Type B pancreatic cell (in vitro differentiated cells): ENCODE results near the gene GPBAR1. TPM values are rescaled to one million over a fixed set of nuclear protein-coding genes. Genes with fewer than 3 reads are reported as not detected.
A peak's percentile ranks its signal among the peaks of the same experiment; 100 is the strongest.
"Not testable (repeated sequence)": the region's sequence is repeated elsewhere in the genome, so short reads cannot be mapped to it uniquely, and the experiment has no call there.

Experiments used
- DNase-seq: peaks from one replicate; pipeline ENCODE4 v3.0.0; 2021; ENCODE audit warnings: mixed read lengths; ENCODE audit not compliant: unreplicated experiment; ENCODE audit errors: extremely low spot score
- H3K27ac Mint-ChIP-seq: 2 replicates; pipeline ENCODE4 v1.8.0; 2021; ENCODE audit warnings: mild to moderate bottlenecking, mixed read lengths
- H3K27me3 Mint-ChIP-seq: 2 replicates; pipeline ENCODE4 v1.8.0; 2021; ENCODE audit warnings: mixed read lengths
- H3K36me3 Mint-ChIP-seq: 2 replicates; pipeline ENCODE4 v1.8.0; 2021; ENCODE audit warnings: mixed read lengths
- H3K4me1 Mint-ChIP-seq: one replicate; pipeline ENCODE4 v1.8.0; 2021; ENCODE audit warnings: mixed read lengths; ENCODE audit not compliant: unreplicated experiment
- H3K4me3 Mint-ChIP-seq: 2 replicates; pipeline ENCODE4 v1.8.0; 2021; ENCODE audit warnings: mild to moderate bottlenecking, mixed read lengths
- H3K9me3 Mint-ChIP-seq: 2 replicates; pipeline ENCODE4 v1.8.0; 2021; ENCODE audit warnings: mixed read lengths
- total RNA-seq: library from RNA; stranded (reverse); gene quantifications from 2 replicates; pipeline ENCODE4 v1.2.1, GENCODE V29; 2021; ENCODE audit warnings: low replicate concordance
- TF ChIP-seq, protein P1 (sequence below): fragments of 200-600 bp; sonication (generic); conservative IDR thresholded peaks from 2 replicates; pipeline ENCODE4 v1.5.0; 2021; ENCODE audit warnings: antibody characterized with exemption, mild to moderate bottlenecking

The GPBAR1 gene
- total RNA-seq, 1 donor from 2014 or later = 2.1 TPM

DNA sequence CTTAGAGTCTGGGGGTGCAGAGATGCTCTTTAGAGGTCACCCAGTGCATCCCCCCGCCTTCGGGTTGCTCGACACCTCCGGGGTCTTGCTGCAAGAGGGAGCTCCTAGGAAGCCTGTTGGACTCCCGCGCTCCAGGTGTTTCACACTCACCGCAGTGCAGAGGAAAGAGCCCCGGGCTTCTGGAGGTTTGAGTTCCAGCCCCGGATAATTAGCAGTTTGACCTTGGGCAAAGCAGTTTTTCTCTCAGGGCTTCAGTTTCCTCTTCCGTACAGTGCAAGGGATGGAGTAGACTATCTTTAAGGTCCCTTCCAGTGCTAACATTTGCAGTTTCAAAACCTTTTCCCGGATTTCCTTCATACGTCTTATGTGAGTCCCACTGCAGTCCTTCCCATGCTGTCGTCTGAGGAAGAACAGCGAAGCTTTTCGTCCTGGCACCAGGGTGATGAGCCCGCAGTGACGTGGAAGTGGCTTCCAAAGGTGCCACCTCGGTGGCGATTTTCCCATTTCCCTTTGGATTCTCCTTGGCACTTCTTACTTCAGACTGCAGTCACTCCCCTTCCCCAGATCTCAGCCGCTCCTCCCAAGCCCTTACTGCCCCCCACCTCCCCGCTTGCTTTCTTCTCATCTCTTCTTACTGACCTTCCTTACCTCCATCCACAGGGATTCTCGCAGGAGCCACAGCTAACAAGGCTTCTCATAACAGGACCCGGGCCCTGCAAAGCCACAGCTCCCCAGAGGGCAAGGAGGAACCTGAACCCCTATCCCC, 10.1 kb downstream of the GPBAR1 start:
- H3K9me3 Mint-ChIP-seq = no peaks in the 10 kb centered on the region
- H3K36me3 Mint-ChIP-seq = peaks cover 16% of the 10 kb centered on the region
- H3K4me1 Mint-ChIP-seq = peaks cover 32% of the 10 kb centered on the region
- peak overlapping the region; percentile 93 for H3K27ac Mint-ChIP-seq
- no peaks in the 10 kb centered on the region for H3K27me3 Mint-ChIP-seq
- peak overlapping the region; percentile 93 for H3K4me3 Mint-ChIP-seq
- DNase-seq = no peak
- TF ChIP-seq, protein P1, sequence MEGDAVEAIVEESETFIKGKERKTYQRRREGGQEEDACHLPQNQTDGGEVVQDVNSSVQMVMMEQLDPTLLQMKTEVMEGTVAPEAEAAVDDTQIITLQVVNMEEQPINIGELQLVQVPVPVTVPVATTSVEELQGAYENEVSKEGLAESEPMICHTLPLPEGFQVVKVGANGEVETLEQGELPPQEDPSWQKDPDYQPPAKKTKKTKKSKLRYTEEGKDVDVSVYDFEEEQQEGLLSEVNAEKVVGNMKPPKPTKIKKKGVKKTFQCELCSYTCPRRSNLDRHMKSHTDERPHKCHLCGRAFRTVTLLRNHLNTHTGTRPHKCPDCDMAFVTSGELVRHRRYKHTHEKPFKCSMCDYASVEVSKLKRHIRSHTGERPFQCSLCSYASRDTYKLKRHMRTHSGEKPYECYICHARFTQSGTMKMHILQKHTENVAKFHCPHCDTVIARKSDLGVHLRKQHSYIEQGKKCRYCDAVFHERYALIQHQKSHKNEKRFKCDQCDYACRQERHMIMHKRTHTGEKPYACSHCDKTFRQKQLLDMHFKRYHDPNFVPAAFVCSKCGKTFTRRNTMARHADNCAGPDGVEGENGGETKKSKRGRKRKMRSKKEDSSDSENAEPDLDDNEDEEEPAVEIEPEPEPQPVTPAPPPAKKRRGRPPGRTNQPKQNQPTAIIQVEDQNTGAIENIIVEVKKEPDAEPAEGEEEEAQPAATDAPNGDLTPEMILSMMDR = no peak

DNA sequence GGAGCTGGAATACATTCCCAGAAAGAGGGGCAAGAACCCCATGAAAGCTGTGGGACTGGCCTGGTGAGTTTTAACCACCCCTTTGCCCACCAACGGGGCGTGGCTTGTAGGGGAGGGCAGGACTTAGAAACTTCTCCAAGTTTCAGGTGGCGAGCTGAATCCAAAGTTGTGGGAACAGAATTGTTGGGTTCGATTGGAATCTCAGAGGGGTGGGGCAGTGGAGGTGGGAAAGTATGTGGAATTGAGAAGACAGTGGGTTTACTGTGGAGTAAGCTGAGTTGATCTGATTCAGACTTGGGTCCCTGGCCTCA, 10.6 kb downstream of the GPBAR1 start:
- Mint-ChIP-seq H3K27ac (peak overlapping the region; percentile 93), H3K27me3 (no peaks in the 10 kb centered on the region), H3K9me3 (no peaks in the 10 kb centered on the region), H3K36me3 (peaks cover 14% of the 10 kb centered on the region), H3K4me1 (peaks cover 32% of the 10 kb centered on the region), H3K4me3 (peak overlapping the region; percentile 93)
- TF ChIP-seq, protein P1 = no peak
- DNase-seq = no peak

DNA sequence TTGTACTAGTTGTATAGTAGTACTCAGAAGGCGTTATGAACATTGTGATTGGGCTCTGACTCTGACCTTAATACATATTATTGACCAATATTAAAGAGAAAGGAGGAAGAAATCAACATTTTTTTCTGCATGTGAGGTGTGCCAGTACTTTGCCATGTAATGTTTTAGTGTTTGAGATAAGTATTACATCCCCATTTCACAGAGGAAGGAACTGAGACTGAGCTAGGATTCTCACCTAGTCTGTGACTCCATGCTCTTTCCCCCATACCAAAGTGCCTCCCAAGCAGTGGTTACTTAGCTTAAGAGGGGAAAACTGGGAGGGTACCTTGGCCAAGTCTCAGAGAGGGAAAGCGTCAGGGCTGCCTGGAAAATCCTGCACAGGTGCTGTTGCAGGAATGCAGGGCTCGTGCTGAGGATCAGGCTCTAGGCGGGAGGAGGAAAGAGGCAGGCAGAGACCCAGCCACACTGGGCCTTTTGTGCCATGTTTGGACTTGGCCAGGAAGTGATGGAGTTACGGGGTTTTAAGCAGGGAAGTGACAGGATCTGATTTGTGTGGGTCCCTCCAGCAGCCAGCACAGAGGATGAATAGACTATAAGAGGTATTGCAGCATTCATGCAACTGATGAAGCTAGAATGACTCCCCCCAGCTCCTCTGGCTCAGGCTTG, 11.2 kb downstream of the GPBAR1 start:
- H3K4me1 Mint-ChIP-seq = peaks cover 34% of the 10 kb centered on the region
- H3K4me3 Mint-ChIP-seq = peak overlapping the region; percentile 93
- no peak for DNase-seq
- no peaks in the 10 kb centered on the region for H3K27me3 Mint-ChIP-seq
- peaks cover 16% of the 10 kb centered on the region for H3K36me3 Mint-ChIP-seq
- peak overlapping the region; percentile 93 for H3K27ac Mint-ChIP-seq
- no peaks in the 10 kb centered on the region for H3K9me3 Mint-ChIP-seq
- TF ChIP-seq, protein P1 = no peak

DNA sequence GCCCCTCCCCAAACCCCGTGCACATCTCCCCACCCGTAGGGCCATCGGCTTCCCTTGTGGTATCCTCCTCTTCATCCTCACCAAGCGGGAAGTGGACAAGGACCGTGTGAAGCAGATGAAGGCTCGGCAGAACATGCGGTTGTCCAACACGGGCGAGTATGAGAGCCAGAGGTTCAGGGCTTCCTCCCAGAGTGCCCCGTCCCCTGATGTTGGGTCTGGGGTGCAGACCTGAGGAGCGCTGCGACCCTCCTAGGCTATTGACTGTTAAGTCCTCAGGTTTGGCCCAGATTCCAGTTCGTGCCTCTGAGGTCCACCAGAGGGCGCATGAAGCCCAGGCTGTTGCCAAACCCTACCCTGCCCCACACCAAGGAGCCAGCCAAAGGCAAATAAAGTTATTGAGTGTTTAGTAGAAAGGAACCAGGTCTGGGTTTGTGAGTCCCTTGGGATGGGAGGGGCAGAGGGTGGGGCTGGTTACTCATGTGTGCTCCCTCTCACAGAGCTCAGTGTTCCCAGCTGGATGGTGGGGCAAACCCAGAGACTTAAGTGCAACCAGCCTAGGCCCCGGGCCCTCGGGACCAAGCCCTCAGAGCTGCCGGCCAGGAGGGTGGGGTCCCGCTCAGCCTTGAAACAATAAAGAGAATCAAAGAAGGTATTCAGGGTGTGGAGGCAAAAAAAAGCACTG, 11.9 kb downstream of the GPBAR1 start:
- Mint-ChIP-seq H3K9me3 (no peaks in the 10 kb centered on the region), H3K27me3 (no peaks in the 10 kb centered on the region), H3K27ac (peak overlapping the region; percentile 93), H3K4me3 (peak overlapping the region; percentile 93), H3K4me1 (peaks cover 34% of the 10 kb centered on the region), H3K36me3 (peaks cover 16% of the 10 kb centered on the region)
- TF ChIP-seq, protein P1 = peak; percentile 94
- peak; percentile 85 for DNase-seq

DNA sequence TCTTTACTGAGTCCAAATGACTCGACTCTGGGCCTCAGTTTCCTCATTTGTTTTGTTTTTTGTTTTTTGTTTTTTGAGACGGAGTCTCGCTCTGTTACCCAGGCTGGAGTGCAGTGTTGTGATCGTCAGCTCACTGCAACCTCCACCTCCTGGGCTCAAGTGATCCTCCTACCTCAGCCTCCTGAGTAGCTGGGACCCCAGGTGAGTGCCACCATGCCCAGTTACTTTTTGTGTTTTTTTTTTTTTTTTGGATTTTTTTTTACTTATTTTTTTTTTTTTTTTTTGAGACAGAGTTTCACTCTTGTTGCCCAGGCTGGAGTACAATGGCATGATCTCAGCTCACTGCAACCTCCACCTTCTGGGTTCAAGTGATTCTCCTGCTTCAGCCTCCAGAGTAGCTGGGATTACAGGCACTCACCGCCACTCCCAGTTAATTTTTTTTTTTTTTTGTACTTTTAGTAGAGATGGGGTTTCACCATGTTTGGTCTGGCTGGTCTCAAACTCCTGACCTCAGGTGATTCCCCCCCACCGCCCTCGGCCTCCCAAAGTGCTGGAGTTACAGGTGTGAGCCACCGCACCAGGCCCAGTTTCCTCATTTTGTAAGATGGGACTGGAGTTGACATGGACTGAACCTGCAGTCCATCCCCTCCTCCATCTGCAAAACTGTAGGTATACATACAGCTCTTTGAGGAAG, 12.5 kb downstream of the GPBAR1 start:
- H3K4me1 Mint-ChIP-seq = peaks cover 33% of the 10 kb centered on the region
- not testable (repeated sequence) for DNase-seq, H3K27me3 Mint-ChIP-seq, H3K4me3 Mint-ChIP-seq, H3K9me3 Mint-ChIP-seq
- H3K36me3 Mint-ChIP-seq = peaks cover 16% of the 10 kb centered on the region
- peak overlapping the region; percentile 93 for H3K27ac Mint-ChIP-seq
